Nephron progenitor cell (in vitro differentiated cells): ENCODE data around the gene GATAD2A.
"Not testable (repeated sequence)": the region's sequence is repeated elsewhere in the genome, so short reads cannot be mapped to it uniquely, and the experiment has no call there.

Experiments
- DNase-seq: peaks from one replicate; pipeline ENCODE4 v3.0.0; 2021
- H3K27ac Mint-ChIP-seq: 2 replicates; pipeline ENCODE4 v1.8.0; 2021; ENCODE audit warnings: mild to moderate bottlenecking, moderate library complexity, mixed read lengths
- H3K27me3 Mint-ChIP-seq: 2 replicates; pipeline ENCODE4 v1.8.0; 2021; ENCODE audit warnings: mild to moderate bottlenecking, low read depth, mixed read lengths; ENCODE audit not compliant: poor library complexity
- H3K36me3 Mint-ChIP-seq: 2 replicates; pipeline ENCODE4 v1.8.0; 2021; ENCODE audit warnings: low read depth, mixed read lengths
- H3K4me1 Mint-ChIP-seq: 2 replicates; pipeline ENCODE4 v1.8.0; 2021; ENCODE audit warnings: mixed read lengths
- H3K4me3 Mint-ChIP-seq: 2 replicates; pipeline ENCODE4 v1.8.0; 2021; ENCODE audit warnings: mild to moderate bottlenecking, moderate library complexity, mixed read lengths
- H3K9me3 Mint-ChIP-seq: 2 replicates; pipeline ENCODE4 v1.8.0; 2021; ENCODE audit warnings: mild to moderate bottlenecking, moderate library complexity, mixed read lengths
- TF ChIP-seq, protein P1 (sequence below): fragments of 200-600 bp; sonication (generic); IDR thresholded peaks from 2 replicates; pipeline ENCODE4 v1.5.0; 2021; ENCODE audit warnings: antibody characterized with exemption

Gene GATAD2A

GRCh38 chr19:19387108-19387507, 18.4 kb upstream of the GATAD2A start:
- H3K27me3 Mint-ChIP-seq: peaks cover 5% of the 10 kb centered on the region
- no peak for DNase-seq
- peaks cover 23% of the 10 kb centered on the region for H3K9me3 Mint-ChIP-seq
- H3K27ac Mint-ChIP-seq: no peak overlapping the region
- H3K4me3 Mint-ChIP-seq: peak overlapping the region; percentile 90
- peaks cover 61% of the 10 kb centered on the region for H3K4me1 Mint-ChIP-seq
- peaks cover 8% of the 10 kb centered on the region for H3K36me3 Mint-ChIP-seq
- TF ChIP-seq, protein P1, sequence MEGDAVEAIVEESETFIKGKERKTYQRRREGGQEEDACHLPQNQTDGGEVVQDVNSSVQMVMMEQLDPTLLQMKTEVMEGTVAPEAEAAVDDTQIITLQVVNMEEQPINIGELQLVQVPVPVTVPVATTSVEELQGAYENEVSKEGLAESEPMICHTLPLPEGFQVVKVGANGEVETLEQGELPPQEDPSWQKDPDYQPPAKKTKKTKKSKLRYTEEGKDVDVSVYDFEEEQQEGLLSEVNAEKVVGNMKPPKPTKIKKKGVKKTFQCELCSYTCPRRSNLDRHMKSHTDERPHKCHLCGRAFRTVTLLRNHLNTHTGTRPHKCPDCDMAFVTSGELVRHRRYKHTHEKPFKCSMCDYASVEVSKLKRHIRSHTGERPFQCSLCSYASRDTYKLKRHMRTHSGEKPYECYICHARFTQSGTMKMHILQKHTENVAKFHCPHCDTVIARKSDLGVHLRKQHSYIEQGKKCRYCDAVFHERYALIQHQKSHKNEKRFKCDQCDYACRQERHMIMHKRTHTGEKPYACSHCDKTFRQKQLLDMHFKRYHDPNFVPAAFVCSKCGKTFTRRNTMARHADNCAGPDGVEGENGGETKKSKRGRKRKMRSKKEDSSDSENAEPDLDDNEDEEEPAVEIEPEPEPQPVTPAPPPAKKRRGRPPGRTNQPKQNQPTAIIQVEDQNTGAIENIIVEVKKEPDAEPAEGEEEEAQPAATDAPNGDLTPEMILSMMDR: no peak

DNA sequence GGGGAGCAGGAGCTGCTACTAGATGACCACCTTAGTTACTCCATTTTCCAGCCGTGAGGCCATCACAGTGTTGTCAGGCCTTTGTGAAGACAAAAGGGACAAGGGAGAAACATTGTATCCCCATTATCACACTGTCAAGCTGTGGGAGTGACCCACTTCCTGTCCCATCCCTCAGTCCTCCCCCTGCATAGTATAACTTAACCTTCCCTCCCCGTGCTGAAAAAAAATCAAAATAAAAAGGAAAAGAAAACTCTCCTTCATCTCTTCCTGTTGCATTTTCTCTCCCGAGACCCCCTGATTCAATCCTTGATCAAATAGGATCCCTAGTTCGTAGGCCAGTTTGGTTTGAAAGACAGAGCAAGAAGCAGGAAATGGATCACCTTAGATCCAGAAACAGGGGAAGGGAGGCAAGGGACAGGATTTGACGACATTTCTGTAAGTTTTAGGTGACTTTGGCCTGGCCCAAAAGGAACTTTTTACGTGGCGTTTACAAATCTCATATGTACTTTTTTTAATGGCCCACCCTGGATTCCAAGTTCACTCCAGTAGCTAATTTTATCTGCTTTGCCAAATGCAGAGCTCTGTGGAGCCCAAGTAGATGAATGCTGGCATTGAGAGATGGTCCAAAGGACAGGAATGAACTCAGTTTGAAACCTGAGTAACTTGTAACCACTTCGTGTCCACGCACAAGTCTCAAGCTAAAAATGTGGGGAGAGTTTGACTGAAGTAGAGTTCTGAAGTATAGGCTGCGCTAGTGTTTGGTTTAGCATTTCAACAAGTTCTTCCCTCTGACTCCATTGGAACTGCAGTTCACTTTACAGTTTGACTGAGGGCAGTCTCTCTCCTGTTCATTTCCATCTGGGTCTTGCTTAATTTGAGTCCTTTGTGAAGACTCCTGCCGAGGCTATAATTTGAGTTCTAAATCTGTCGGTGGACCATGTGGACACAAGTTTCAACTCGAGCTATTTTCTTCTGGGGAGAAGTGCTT, 16.6 kb upstream of the GATAD2A start:
- peaks cover 5% of the 10 kb centered on the region for H3K27me3 Mint-ChIP-seq
- peak overlapping the region; percentile 95 for H3K27ac Mint-ChIP-seq
- TF ChIP-seq, protein P1: no peak
- peak overlapping the region; percentile 90 for H3K4me3 Mint-ChIP-seq
- H3K4me1 Mint-ChIP-seq: peaks cover 63% of the 10 kb centered on the region
- peaks cover 12% of the 10 kb centered on the region for H3K9me3 Mint-ChIP-seq
- no peak for DNase-seq
- H3K36me3 Mint-ChIP-seq: peaks cover 8% of the 10 kb centered on the region

- not testable (repeated sequence) for DNase-seq, H3K27me3 Mint-ChIP-seq, H3K9me3 Mint-ChIP-seq, H3K36me3 Mint-ChIP-seq
- Mint-ChIP-seq H3K4me1 (peaks cover 68% of the 10 kb centered on the region), H3K27ac (peak overlapping the region; percentile 95), H3K4me3 (peak overlapping the region; percentile 45)
Observed at GRCh38 chr19:19389683-19390082, 15.8 kb upstream of the GATAD2A start.

- not testable (repeated sequence) for H3K4me3 Mint-ChIP-seq, H3K36me3 Mint-ChIP-seq, DNase-seq, H3K27me3 Mint-ChIP-seq, H3K9me3 Mint-ChIP-seq
- H3K4me1 Mint-ChIP-seq: peaks cover 51% of the 10 kb centered on the region
- H3K27ac Mint-ChIP-seq: peak overlapping the region; percentile 66
Observed at GRCh38 chr19:19394333-19394732, 11.1 kb upstream of the GATAD2A start.

GRCh38 chr19:19399733-19400433, 5.6 kb upstream of the GATAD2A start:
- DNase-seq: no peak
- Mint-ChIP-seq H3K36me3 (no peaks in the 10 kb centered on the region), H3K27ac (peak overlapping the region; percentile 12), H3K9me3 (no peaks in the 10 kb centered on the region), H3K4me1 (peaks cover 46% of the 10 kb centered on the region), H3K27me3 (peaks cover 7% of the 10 kb centered on the region), H3K4me3 (peak overlapping the region; percentile 28)
- TF ChIP-seq, protein P1: no peak

DNA sequence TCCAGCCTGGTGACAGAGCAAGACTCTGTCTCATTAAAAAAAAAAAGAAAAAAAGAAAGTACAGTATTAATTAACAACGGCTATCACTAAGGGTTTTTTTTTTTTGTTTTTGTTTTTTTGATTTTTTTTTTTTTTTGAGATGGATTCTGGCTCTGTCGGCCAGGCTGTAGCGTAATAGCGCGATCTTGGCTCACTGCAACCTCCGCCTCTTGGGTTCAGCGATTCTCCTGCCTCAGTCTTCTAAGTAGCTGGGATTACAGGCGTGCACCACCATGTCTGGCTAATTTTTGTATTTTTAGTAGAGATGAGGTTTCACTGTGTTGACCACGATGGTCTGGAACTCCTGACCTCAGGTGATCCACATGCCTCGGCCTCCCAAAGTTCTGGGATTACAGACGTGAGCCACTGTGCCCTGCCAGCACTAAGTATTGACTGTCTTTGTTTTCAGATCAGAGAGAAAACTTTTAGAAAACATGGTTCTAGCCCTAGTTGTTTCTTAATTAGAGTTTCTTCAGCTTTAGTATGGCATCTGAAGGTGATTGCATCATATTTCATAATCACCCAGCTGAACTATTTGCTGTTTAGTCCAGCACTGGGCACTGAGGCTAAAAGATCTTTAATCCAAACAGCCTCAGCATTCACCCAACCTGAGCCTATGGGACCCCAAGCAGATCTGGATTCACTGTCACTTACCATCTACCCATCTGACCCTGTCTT, 2.7 kb upstream of the GATAD2A start:
- TF ChIP-seq, protein P1: no peak
- H3K4me3 Mint-ChIP-seq: no peak overlapping the region
- no peak overlapping the region for H3K27ac Mint-ChIP-seq
- H3K36me3 Mint-ChIP-seq: no peaks in the 10 kb centered on the region
- H3K27me3 Mint-ChIP-seq: peaks cover 7% of the 10 kb centered on the region
- DNase-seq: no peak
- peaks cover 57% of the 10 kb centered on the region for H3K4me1 Mint-ChIP-seq
- H3K9me3 Mint-ChIP-seq: no peaks in the 10 kb centered on the region
